Measurements from ENCODE around the gene RHOB. TPM values are rescaled to one million over a fixed set of nuclear protein-coding genes. Genes with fewer than 3 reads are reported as not detected.

RHOB gene
- 9.5 TPM for polyA plus RNA-seq (2012; ENCODE audit: missing spikeins)

GRCh38 chr2:20446917-20447436 lies at the start of gene RHOB:
Gene RHOB, plus strand, starts transcription at chr2:20447074. Its CDS starts 392 bp downstream, at chr2:20447466.
- DNase-seq (ENCODE audit: insufficient read length) (peak; percentile 99), FAIRE-seq (peak; percentile 79)
- peak; percentile 99 for TF ChIP-seq POLR2A (IDR thresholded peaks at IDR 0.05; ENCODE audit: low read depth, low read length)
- peak; percentile 88 for TF ChIP-seq TAF1 (IDR thresholded peaks at IDR 0.05; ENCODE audit: borderline replicate concordance, low read depth, low read length)
- TF ChIP-seq POLR2AphosphoS5 (IDR thresholded peaks at IDR 0.05; ENCODE audit: low read depth, low read length) = peak; percentile 99

DNA sequence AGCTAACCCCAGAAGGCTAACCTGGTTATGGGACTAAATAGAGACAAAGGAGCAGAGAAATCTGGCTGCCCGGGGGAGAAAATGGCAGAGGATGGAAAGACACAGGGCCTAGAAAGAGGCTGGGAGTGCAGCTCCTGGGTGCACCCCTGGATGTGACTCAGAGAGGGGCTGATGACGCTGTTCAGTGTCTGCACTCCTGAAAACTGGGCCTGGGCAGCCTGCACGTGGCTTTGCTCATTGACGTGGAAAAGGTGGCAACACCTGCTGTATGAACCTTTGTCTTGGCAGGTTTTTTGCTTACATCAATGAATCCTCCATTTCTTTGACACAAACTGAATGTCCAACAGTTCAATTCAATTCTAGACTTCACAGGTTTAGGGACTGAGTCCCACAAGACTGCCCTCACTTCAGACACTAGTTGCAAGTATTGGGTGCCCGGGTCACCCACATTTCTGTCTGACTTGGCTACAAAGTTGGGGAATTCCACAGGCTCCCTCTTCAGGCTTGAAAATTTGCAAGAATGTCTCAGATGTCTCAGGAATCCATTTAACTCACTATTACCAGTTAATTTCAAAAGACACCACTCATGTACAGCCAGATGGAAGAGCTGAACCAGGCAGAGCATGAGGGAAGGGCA lies 48.9 kb upstream of the RHOB start:
- FAIRE-seq = no peak
- TF ChIP-seq POLR2A (IDR thresholded peaks at IDR 0.05; ENCODE audit: low read depth, low read length) = no peak
- TF ChIP-seq TAF1 (IDR thresholded peaks at IDR 0.05; ENCODE audit: borderline replicate concordance, low read depth, low read length) = no peak
- TF ChIP-seq POLR2AphosphoS5 (IDR thresholded peaks at IDR 0.05; ENCODE audit: low read depth, low read length) = no peak
- no peak for DNase-seq (ENCODE audit: insufficient read length)

GRCh38 chr2:20398956-20399567 lies 47.8 kb upstream of the RHOB start:
- no peak for DNase-seq (ENCODE audit: insufficient read length)
- FAIRE-seq = no peak

GRCh38 chr2:20400306-20400705 lies 46.6 kb upstream of the RHOB start:
- FAIRE-seq (no peak), DNase-seq (ENCODE audit: insufficient read length) (no peak)

More at GRCh38 chr2:20398956-20399567, 47.8 kb upstream of the RHOB start:
- no peak for TF ChIP-seq TAF1 (IDR thresholded peaks at IDR 0.05; ENCODE audit: borderline replicate concordance, low read depth, low read length)
- no peak for TF ChIP-seq POLR2AphosphoS5 (IDR thresholded peaks at IDR 0.05; ENCODE audit: low read depth, low read length)
- TF ChIP-seq POLR2A (IDR thresholded peaks at IDR 0.05; ENCODE audit: low read depth, low read length) = no peak

DNA sequence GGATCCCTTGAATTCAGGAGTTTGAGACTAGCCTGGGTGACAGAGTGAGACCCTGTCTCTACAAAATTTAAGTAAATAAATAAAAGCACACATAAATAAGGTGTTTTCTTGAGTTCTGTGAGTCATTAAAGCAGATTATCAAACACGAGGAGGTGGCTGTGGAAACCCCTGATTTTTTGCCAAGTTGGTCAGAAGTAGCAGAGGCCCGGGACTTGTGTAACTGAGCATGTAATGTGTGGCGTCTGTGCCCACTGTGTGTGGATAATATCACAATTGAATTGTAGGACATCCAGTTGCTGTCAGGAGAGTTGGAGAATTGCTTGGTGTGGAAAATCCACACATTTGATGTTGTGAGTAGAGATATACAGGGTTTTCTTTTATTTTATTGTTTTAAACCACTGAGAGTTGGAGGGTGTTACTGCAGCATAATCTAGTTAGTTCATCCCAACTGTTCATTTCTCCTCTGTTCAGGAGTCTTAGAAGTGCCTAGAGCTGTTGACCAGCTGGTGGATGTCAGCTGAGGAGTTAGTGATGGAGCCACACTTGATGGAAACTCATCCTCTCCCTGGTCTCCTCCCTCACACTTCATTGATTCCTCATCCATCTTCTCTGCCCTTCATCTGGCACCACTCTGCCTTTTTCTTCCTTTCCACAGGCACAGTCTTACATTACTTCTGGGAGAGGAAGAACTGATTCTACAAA lies 45.9 kb upstream of the RHOB start:
- FAIRE-seq = no peak
- DNase-seq (ENCODE audit: insufficient read length) = no peak
- no peak for TF ChIP-seq POLR2A (IDR thresholded peaks at IDR 0.05; ENCODE audit: low read depth, low read length)
- no peak for TF ChIP-seq TAF1 (IDR thresholded peaks at IDR 0.05; ENCODE audit: borderline replicate concordance, low read depth, low read length)
- no peak for TF ChIP-seq POLR2AphosphoS5 (IDR thresholded peaks at IDR 0.05; ENCODE audit: low read depth, low read length)

More at GRCh38 chr2:20400306-20400705, 46.6 kb upstream of the RHOB start:
- TF ChIP-seq POLR2A (IDR thresholded peaks at IDR 0.05; ENCODE audit: low read depth, low read length) (no peak), TAF1 (IDR thresholded peaks at IDR 0.05; ENCODE audit: borderline replicate concordance, low read depth, low read length) (no peak), POLR2AphosphoS5 (IDR thresholded peaks at IDR 0.05; ENCODE audit: low read depth, low read length) (no peak)

- TF ChIP-seq TAF1 (IDR thresholded peaks at IDR 0.05; ENCODE audit: borderline replicate concordance, low read depth, low read length) (no peak), POLR2A (IDR thresholded peaks at IDR 0.05; ENCODE audit: low read depth, low read length) (no peak), POLR2AphosphoS5 (IDR thresholded peaks at IDR 0.05; ENCODE audit: low read depth, low read length) (no peak)
- DNase-seq (ENCODE audit: insufficient read length) = no peak
- no peak for FAIRE-seq
These were observed 45.4 kb upstream of the RHOB start for GRCh38 chr2:20401489-20401835.

DNA sequence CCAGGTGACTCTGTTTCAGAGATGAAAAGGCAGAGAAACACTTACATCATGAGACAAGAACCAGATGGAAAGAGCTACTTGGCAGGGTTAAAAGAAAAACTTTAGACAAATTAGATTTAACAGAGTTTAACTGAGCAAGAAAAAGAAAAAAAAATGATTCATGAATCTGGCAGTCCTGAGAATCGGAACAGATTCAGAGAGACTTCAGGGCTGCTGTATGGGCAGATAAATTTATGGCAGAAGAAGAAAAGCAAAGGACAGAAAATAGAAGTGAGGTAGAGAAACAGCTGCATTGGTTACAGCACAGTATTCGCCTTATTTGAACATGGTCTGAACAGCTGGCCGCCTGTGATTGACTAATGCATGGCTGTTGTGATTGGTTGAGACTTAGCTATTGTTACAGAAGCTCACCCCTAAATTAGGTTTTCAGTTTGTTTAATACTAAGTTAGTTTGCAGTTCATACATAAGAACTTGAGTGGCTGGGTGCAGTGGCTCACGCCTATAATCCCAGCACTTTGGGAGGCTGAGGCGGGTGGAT lies 43.0 kb upstream of the RHOB start:
- no peak for FAIRE-seq
- DNase-seq (ENCODE audit: insufficient read length) = no peak
- TF ChIP-seq POLR2A (IDR thresholded peaks at IDR 0.05; ENCODE audit: low read depth, low read length) (no peak), TAF1 (IDR thresholded peaks at IDR 0.05; ENCODE audit: borderline replicate concordance, low read depth, low read length) (no peak), POLR2AphosphoS5 (IDR thresholded peaks at IDR 0.05; ENCODE audit: low read depth, low read length) (no peak)

DNA sequence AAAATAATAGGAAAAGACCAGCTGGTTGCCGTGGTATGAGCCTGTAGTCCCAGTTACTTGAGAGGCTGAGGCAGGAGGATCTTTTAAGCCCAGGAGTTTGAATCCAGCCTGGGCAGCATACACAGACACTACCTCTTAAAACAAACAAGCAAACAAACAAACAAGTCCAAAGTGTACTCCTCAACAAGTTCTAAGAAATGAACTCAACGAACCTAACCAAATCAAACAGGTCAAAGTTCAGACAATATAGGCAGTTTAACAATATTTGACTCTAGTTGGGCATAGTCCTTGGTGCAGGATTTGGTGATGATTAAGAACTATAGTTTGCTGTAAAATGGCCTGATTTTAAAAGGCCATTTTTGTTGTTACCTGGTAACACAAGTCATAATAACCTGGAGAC lies 41.9 kb upstream of the RHOB start:
- FAIRE-seq (no peak), DNase-seq (ENCODE audit: insufficient read length) (no peak)
- no peak for TF ChIP-seq TAF1 (IDR thresholded peaks at IDR 0.05; ENCODE audit: borderline replicate concordance, low read depth, low read length)
- TF ChIP-seq POLR2AphosphoS5 (IDR thresholded peaks at IDR 0.05; ENCODE audit: low read depth, low read length) = no peak
- TF ChIP-seq POLR2A (IDR thresholded peaks at IDR 0.05; ENCODE audit: low read depth, low read length) = no peak

GRCh38 chr2:20409039-20409438 lies 37.8 kb upstream of the RHOB start:
- no peak for DNase-seq (ENCODE audit: insufficient read length)
- TF ChIP-seq TAF1 (IDR thresholded peaks at IDR 0.05; ENCODE audit: borderline replicate concordance, low read depth, low read length) = no peak
- no peak for TF ChIP-seq POLR2A (IDR thresholded peaks at IDR 0.05; ENCODE audit: low read depth, low read length)
- no peak for TF ChIP-seq POLR2AphosphoS5 (IDR thresholded peaks at IDR 0.05; ENCODE audit: low read depth, low read length)
- FAIRE-seq = no peak

GRCh38 chr2:20410556-20411277 lies 36.2 kb upstream of the RHOB start:
- FAIRE-seq = peak; percentile 51
- DNase-seq (ENCODE audit: insufficient read length) = no peak
- TF ChIP-seq POLR2A (IDR thresholded peaks at IDR 0.05; ENCODE audit: low read depth, low read length) (no peak), TAF1 (IDR thresholded peaks at IDR 0.05; ENCODE audit: borderline replicate concordance, low read depth, low read length) (no peak), POLR2AphosphoS5 (IDR thresholded peaks at IDR 0.05; ENCODE audit: low read depth, low read length) (no peak)

Data from GM12892 (cell line).